Liver (tissue), 9 donors: ENCODE data around the gene MARK2. TPM values are rescaled to one million over a fixed set of nuclear protein-coding genes. Genes with fewer than 3 reads are reported as not detected.

Experiments used
- DNase-seq: peaks from one replicate; pipeline ENCODE4 v3.0.0-alpha.2; 2017; ENCODE audit warnings: low spot score
- H3K27ac ChIP-seq, 2 donors: one replicate each; pipeline ENCODE4 v1.7.0; 2013; ENCODE audit warnings: inconsistent platforms in 2 of 2, low read length in 2 of 2, control low read depth in 1 of 2, low read depth in 1 of 2, mild to moderate bottlenecking in 1 of 2
- H3K27me3 ChIP-seq, 4 donors: one replicate each; pipeline versions ENCODE4 v1.6.1 to v1.7.0; 2013; ENCODE audit warnings: low read length in 3 of 4, inconsistent platforms in 1 of 4, mild to moderate bottlenecking in 1 of 4, moderate library complexity in 1 of 4; ENCODE audit not compliant: control insufficient read depth in 4 of 4, insufficient read depth in 4 of 4
- H3K36me3 ChIP-seq, 4 donors: one replicate each; pipeline versions ENCODE4 v1.6.1 to v1.7.0; 2013; ENCODE audit warnings: low read length in 3 of 4, mild to moderate bottlenecking in 3 of 4, low read depth in 1 of 4, moderate library complexity in 1 of 4; ENCODE audit not compliant: control insufficient read depth in 4 of 4, insufficient read depth in 3 of 4
- H3K4me1 ChIP-seq, 4 donors: one replicate each; pipeline versions ENCODE4 v1.6.1 to v1.7.0; 2013; ENCODE audit warnings: low read length in 3 of 4, mild to moderate bottlenecking in 3 of 4, moderate library complexity in 1 of 4; ENCODE audit not compliant: control insufficient read depth in 4 of 4, insufficient read depth in 4 of 4
- H3K4me3 ChIP-seq, 3 donors: one replicate each; pipeline versions ENCODE4 v1.6.1 to v1.7.0; 2013; ENCODE audit warnings: low read length in 3 of 3, control low read depth in 1 of 3, low read depth in 1 of 3, mild to moderate bottlenecking in 1 of 3
- H3K9ac ChIP-seq, 2 donors: one replicate each; pipeline ENCODE4 v1.7.0; 2013; ENCODE audit warnings: low read length in 2 of 2, mild to moderate bottlenecking in 2 of 2, moderate library complexity in 2 of 2, control low read depth in 1 of 2, low read depth in 1 of 2
- H3K9me3 ChIP-seq, 4 donors: one replicate each; pipeline versions ENCODE4 v1.6.1 to v1.7.0; 2013; ENCODE audit warnings: low read length in 3 of 4; ENCODE audit not compliant: control insufficient read depth in 4 of 4
- EGR1 ChIP-seq, 2 donors: IDR thresholded peaks; 2 replicates each; pipeline ENCODE4 v1.6.1; 2016 to 2018; ENCODE audit warnings: antibody characterized with exemption in 2 of 2, low read depth in 2 of 2
- FOXA1 ChIP-seq: IDR thresholded peaks from 2 replicates; pipeline ENCODE4 v1.6.1; 2016; ENCODE audit warnings: antibody characterized with exemption
- FOXA2 ChIP-seq: IDR thresholded peaks from 2 replicates; pipeline ENCODE4 v1.6.1; 2016; ENCODE audit warnings: antibody characterized with exemption
- GABPA ChIP-seq, 2 donors: IDR thresholded peaks in 1 of 2; conservative IDR thresholded peaks in 1 of 2; 2 replicates each; pipeline ENCODE4 v1.6.1; 2016; ENCODE audit warnings: antibody characterized with exemption in 2 of 2, mild to moderate bottlenecking in 1 of 2, moderate library complexity in 1 of 2
- HNF4A ChIP-seq, 2 donors: conservative IDR thresholded peaks; 2 replicates each; pipeline ENCODE4 v1.6.1; 2016; ENCODE audit warnings: antibody characterized with exemption in 2 of 2, mild to moderate bottlenecking in 2 of 2
- HNF4G ChIP-seq: IDR thresholded peaks from 2 replicates; pipeline ENCODE4 v1.6.1; 2016; ENCODE audit warnings: antibody characterized with exemption
- JUND ChIP-seq, 2 donors: IDR thresholded peaks; 2 replicates each; pipeline ENCODE4 v1.6.1; 2016; ENCODE audit warnings: antibody characterized with exemption in 2 of 2
- RAD21 ChIP-seq, 2 donors: IDR thresholded peaks; 2 replicates each; pipeline ENCODE4 v1.6.1; 2016; ENCODE audit warnings: antibody characterized with exemption in 2 of 2, mild to moderate bottlenecking in 2 of 2
- RXRA ChIP-seq, 2 donors: IDR thresholded peaks; 2 replicates each; pipeline ENCODE4 v1.6.1; 2017 to 2018; ENCODE audit warnings: antibody characterized with exemption in 2 of 2, mild to moderate bottlenecking in 1 of 2
- SP1 ChIP-seq: IDR thresholded peaks from 2 replicates; pipeline ENCODE4 v1.6.1; 2018; ENCODE audit warnings: antibody characterized with exemption, mild to moderate bottlenecking
- TAF1 ChIP-seq: conservative IDR thresholded peaks from 2 replicates; pipeline ENCODE4 v1.6.1; 2016; ENCODE audit warnings: antibody characterized with exemption, mild to moderate bottlenecking
- WGBS: extraction: QIAGEN DNeasy Blood & Tissue Kit; methylation state at CpG from one replicate; pipeline ENCODE4 v1.1.7; 2013; 5-methylcytosine and 5-hydroxymethylcytosine counted together
- polyA plus RNA-seq, 2 donors: library from polyadenylated mRNA; stranded (reverse) in 1 of 2; unstranded in 1 of 2; fragments of 200-250 nt in 1 of 2; fragments of >200 nt in 1 of 2; fragmentation: Nextera tagmentation in 1 of 2; extraction: Ambion mirVana in 1 of 2; gene quantifications; one replicate each; pipeline versions ENCODE4 v1.2.1 to v1.2.3, GENCODE V29; 2013 to 2015
- total RNA-seq, 2 donors: library from RNA; depleted of rRNA; stranded (reverse); fragments of >200 nt; gene quantifications; one replicate each; pipeline ENCODE4 v1.2.3, GENCODE V29; 2014
- TF ChIP-seq, protein P1 (sequence below): IDR thresholded peaks from 2 replicates; pipeline ENCODE4 v1.6.1; 2016; ENCODE audit warnings: antibody characterized with exemption
- TF ChIP-seq, protein P2 (sequence below): IDR thresholded peaks from 2 replicates; pipeline ENCODE4 v1.6.1; 2016; ENCODE audit warnings: antibody characterized with exemption
- TF ChIP-seq, protein P3 (sequence below): IDR thresholded peaks from 2 replicates; pipeline ENCODE4 v1.6.1; 2016; ENCODE audit warnings: antibody characterized with exemption
- TF ChIP-seq, protein P4 (sequence below): IDR thresholded peaks from 2 replicates; pipeline ENCODE4 v1.6.1; 2016; ENCODE audit warnings: antibody characterized with exemption, mild to moderate bottlenecking
- donor health status: healthy.
- donor health status: healthy.
- donor health status: healthy.
- donor health status: healthy.
- donor health status: healthy.

Gene MARK2
- total and polyA plus RNA-seq, 4 donors: 3.4 to 11.6 (median 8.0) TPM

DNA sequence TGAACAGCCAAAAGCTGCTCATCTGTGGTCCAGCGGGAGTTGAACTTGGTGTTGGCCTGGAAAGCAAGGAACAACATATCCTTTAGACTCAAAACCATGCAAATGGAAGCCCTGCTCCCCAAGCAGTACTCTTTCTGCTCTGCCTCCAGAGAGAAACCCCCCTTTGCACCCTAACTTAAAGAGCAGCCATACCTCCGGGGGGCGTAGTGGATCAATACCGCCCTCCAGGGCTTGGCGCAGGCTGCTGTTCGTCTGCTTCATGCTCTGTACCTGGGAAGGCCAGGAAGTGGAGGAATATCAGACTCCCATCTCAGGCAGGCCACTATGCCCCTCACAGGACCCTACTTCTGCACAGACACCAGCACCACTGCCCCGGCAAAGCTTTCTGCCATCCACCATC lies 73.8 kb downstream of the MARK2 start:
- Histone ChIP-seq H3K36me3 (peaks cover 5 to 10% (median 8%) of the 10 kb centered on the region in 4 donors), H3K4me3 (no peak overlapping the region), H3K9me3 (no peaks in the 10 kb centered on the region), H3K27ac (no peak overlapping the region), H3K27me3 (peaks cover 0 to 3% (median 0%) of the 10 kb centered on the region in 4 donors), H3K9ac (no peak overlapping the region), H3K4me1 (peaks cover 10 to 16% (median 14%) of the 10 kb centered on the region in 4 donors)
- no peak for TF ChIP-seq RAD21 (IDR thresholded peaks at IDR 0.05)
- TF ChIP-seq JUND (IDR thresholded peaks at IDR 0.05): no peak
- TF ChIP-seq, protein P1, sequence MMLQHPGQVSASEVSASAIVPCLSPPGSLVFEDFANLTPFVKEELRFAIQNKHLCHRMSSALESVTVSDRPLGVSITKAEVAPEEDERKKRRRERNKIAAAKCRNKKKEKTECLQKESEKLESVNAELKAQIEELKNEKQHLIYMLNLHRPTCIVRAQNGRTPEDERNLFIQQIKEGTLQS: no peak
- no peak for TF ChIP-seq TAF1
- TF ChIP-seq FOXA2: no peak
- TF ChIP-seq, protein P2, sequence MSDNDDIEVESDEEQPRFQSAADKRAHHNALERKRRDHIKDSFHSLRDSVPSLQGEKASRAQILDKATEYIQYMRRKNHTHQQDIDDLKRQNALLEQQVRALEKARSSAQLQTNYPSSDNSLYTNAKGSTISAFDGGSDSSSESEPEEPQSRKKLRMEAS: no peak
- TF ChIP-seq HNF4A (conservative IDR thresholded peaks at IDR 0.05): no peak
- TF ChIP-seq, protein P3, sequence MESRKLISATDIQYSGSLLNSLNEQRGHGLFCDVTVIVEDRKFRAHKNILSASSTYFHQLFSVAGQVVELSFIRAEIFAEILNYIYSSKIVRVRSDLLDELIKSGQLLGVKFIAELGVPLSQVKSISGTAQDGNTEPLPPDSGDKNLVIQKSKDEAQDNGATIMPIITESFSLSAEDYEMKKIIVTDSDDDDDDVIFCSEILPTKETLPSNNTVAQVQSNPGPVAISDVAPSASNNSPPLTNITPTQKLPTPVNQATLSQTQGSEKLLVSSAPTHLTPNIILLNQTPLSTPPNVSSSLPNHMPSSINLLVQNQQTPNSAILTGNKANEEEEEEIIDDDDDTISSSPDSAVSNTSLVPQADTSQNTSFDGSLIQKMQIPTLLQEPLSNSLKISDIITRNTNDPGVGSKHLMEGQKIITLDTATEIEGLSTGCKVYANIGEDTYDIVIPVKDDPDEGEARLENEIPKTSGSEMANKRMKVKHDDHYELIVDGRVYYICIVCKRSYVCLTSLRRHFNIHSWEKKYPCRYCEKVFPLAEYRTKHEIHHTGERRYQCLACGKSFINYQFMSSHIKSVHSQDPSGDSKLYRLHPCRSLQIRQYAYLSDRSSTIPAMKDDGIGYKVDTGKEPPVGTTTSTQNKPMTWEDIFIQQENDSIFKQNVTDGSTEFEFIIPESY: no peak
- no peak for TF ChIP-seq FOXA1
- no peak for TF ChIP-seq EGR1 (IDR thresholded peaks at IDR 0.05; ENCODE audit: low read depth in 2 of 2)
- no peak for TF ChIP-seq HNF4G
- TF ChIP-seq, protein P4, sequence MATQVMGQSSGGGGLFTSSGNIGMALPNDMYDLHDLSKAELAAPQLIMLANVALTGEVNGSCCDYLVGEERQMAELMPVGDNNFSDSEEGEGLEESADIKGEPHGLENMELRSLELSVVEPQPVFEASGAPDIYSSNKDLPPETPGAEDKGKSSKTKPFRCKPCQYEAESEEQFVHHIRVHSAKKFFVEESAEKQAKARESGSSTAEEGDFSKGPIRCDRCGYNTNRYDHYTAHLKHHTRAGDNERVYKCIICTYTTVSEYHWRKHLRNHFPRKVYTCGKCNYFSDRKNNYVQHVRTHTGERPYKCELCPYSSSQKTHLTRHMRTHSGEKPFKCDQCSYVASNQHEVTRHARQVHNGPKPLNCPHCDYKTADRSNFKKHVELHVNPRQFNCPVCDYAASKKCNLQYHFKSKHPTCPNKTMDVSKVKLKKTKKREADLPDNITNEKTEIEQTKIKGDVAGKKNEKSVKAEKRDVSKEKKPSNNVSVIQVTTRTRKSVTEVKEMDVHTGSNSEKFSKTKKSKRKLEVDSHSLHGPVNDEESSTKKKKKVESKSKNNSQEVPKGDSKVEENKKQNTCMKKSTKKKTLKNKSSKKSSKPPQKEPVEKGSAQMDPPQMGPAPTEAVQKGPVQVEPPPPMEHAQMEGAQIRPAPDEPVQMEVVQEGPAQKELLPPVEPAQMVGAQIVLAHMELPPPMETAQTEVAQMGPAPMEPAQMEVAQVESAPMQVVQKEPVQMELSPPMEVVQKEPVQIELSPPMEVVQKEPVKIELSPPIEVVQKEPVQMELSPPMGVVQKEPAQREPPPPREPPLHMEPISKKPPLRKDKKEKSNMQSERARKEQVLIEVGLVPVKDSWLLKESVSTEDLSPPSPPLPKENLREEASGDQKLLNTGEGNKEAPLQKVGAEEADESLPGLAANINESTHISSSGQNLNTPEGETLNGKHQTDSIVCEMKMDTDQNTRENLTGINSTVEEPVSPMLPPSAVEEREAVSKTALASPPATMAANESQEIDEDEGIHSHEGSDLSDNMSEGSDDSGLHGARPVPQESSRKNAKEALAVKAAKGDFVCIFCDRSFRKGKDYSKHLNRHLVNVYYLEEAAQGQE: no peak
- 91% methylated on average over 7 of the region's 7 CpGs for WGBS
- no peak for DNase-seq

DNA sequence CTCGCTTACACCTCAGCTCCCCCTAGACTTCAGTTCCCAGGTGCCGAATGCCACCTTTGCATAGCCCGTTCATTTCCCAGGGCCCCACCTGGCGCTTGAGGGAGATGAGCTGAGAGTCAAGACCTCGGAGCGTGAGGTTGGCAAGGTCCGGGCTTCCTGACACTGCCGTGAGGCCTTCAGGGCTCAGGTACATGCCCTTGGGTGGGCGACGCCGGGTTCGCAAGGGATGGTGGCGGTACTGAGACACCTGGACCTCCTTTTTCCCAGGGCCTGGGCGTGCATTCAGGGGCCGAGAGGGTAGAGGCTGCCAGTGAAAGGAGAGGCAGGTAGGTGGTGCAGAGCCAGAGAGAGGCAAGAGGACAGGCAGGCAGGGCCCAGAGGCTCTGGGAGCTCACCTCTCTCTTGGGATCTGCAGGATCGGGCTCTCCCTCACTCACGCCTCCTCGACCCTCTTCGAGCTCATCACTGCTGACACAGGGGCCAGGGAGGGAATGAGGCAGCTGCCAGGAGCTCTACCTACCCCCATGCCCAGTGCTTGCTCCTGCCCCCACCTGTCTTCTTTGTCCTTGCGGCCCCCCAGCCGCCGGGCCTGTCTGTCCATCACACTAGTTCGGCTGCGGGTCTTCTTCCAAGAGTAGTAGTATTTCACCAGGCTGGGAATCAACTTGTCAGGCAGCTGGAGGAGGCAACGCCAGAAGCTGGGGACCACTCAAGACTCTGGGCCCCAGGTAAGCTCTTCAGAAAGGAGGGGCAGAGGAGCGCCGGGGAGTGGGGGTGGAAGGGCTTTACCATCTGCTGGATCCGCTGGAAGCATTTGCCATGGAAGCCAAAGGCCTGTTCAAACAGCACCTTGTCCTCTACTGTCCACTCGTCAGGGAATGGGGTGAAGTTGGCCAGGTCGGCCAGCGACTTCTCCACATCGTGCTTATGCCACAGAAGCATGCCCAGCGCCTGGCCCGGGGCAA lies 75.2 kb downstream of the MARK2 start:
- no peak for DNase-seq
- H3K36me3 ChIP-seq: peaks cover 0 to 1% (median 0%) of the 10 kb centered on the region in 4 donors
- peaks cover 0 to 3% (median 0%) of the 10 kb centered on the region in 4 donors for H3K27me3 ChIP-seq
- H3K9ac ChIP-seq: no peak overlapping the region
- H3K27ac ChIP-seq: no peak overlapping the region
- 91% methylated on average over 34 of the region's 34 CpGs for WGBS
- H3K4me3 ChIP-seq: no peak overlapping the region
- no peak for TF ChIP-seq HNF4G
- TF ChIP-seq, protein P1: no peak
- TF ChIP-seq FOXA2: no peak
- TF ChIP-seq RXRA (IDR thresholded peaks at IDR 0.05): no peak
- no peak for TF ChIP-seq FOXA1
- TF ChIP-seq, protein P3: no peak
- TF ChIP-seq, protein P4: no peak
- TF ChIP-seq JUND (IDR thresholded peaks at IDR 0.05): no peak
- no peak for TF ChIP-seq HNF4A (conservative IDR thresholded peaks at IDR 0.05)
- no peak for TF ChIP-seq TAF1
- no peak for TF ChIP-seq RAD21 (IDR thresholded peaks at IDR 0.05)
- no peak for TF ChIP-seq GABPA (IDR thresholded peaks at IDR 0.05 in 1 of 2, conservative IDR thresholded peaks at IDR 0.05 in 1 of 2)
- no peak for TF ChIP-seq SP1
- H3K9me3 ChIP-seq: no peaks in the 10 kb centered on the region
- H3K4me1 ChIP-seq: peaks cover 12 to 22% (median 19%) of the 10 kb centered on the region in 4 donors
